ENCODE results near the gene RIMBP2. TPM values are rescaled to one million over a fixed set of nuclear protein-coding genes. Genes with fewer than 3 reads are reported as not detected.
A peak's percentile ranks its signal among the peaks of the same experiment; 100 is the strongest.

Gene RIMBP2
- polyA plus RNA-seq, 1 of the 3 experiments (the other 2 are of a cell fraction): 0.90 TPM

GRCh38 chr12:130460611-130461446 is 255.3 kb downstream of the RIMBP2 start:
- no peak overlapping the region for H3K9ac ChIP-seq
- no peaks in the 10 kb centered on the region for H3K36me3 ChIP-seq (replicated peaks in 1 of 2; ENCODE audit: control insufficient read depth in 1 of 2, insufficient read depth in 2 of 2, low read length in 1 of 2)
- H3K9me3 ChIP-seq: no peaks in the 10 kb centered on the region
- H3K4me3 ChIP-seq (ENCODE audit: low read depth in 2 of 2, low read length in 1 of 2): no peak overlapping the region
- H2AFZ ChIP-seq (ENCODE audit: low read depth): no peak overlapping the region
- no peaks in the 10 kb centered on the region for H3F3A ChIP-seq (replicated peaks; ENCODE audit: insufficient read depth)
- H3K4me1 ChIP-seq (ENCODE audit: control insufficient read depth in 1 of 2, insufficient read depth in 2 of 2, low read depth in 1 of 2, low read length in 1 of 2): peaks cover 0 to 38% of the 10 kb centered on the region in 2 experiments; a peak in 1 of 4 replicates
- 50% methylated on average over 16 of the region's 28 CpGs for WGBS (ENCODE audit: low lambda C conversion rate)
- H4K20me1 ChIP-seq (ENCODE audit: insufficient read depth): no peaks in the 10 kb centered on the region
- peak; percentile 53 for DNase-seq
- H3K9me2 ChIP-seq: no peaks in the 10 kb centered on the region
- H3K27me3 ChIP-seq (ENCODE audit: insufficient read depth): no peaks in the 10 kb centered on the region
- ChIA-PET POLR2A (no interaction called here), CTCF (interaction anchor here (0.6 to 4.3 kb wide), 9 partner anchors 15 to 286 kb away, joined by 3 to 27 read pairs (median 4); no protein-coding TSS in a partner anchor)
- no peaks in the 10 kb centered on the region for H3K79me2 ChIP-seq (ENCODE audit: insufficient read depth)
- H3K27ac ChIP-seq (ENCODE audit: low read depth in 2 of 2, low read length in 1 of 2): no peak overlapping the region; a peak in 1 of 4 replicates
- H3K4me2 ChIP-seq: no peak overlapping the region
- TF ChIP-seq ZBTB33 (IDR thresholded peaks at IDR 0.05; ENCODE audit: borderline replicate concordance, low read depth): no peak
- TF ChIP-seq NFIC (IDR thresholded peaks at IDR 0.05; ENCODE audit: borderline replicate concordance): no peak
- TF ChIP-seq YY1 (IDR thresholded peaks at IDR 0.05; ENCODE audit: low read depth): no peak
- peak; percentile 53 for TF ChIP-seq RAD21 (IDR thresholded peaks at IDR 0.05; ENCODE audit: low read length)
- TF ChIP-seq FOXM1 (IDR thresholded peaks at IDR 0.05; ENCODE audit: low read depth): no peak
- no peak for TF ChIP-seq RFX5 (IDR thresholded peaks at IDR 0.05; ENCODE audit: low read length)
- no peak for TF ChIP-seq FOSL2 (IDR thresholded peaks at IDR 0.05; ENCODE audit: borderline replicate concordance, low read depth)
- TF ChIP-seq TCF12 (IDR thresholded peaks at IDR 0.05): no peak
- TF ChIP-seq IRF3 (IDR thresholded peaks at IDR 0.05; ENCODE audit: low read depth, low read length): no peak
- TF ChIP-seq SMC3 (IDR thresholded peaks at IDR 0.05; ENCODE audit: low read depth, low read length): peak; percentile 16; the same call in 1 of the 2 replicates
- TF ChIP-seq JUND (IDR thresholded peaks at IDR 0.05): no peak
- no peak for TF ChIP-seq GATA2 (CRISPR knock-in tag; IDR thresholded peaks at IDR 0.05)
- no peak for TF ChIP-seq PBX3 (IDR thresholded peaks at IDR 0.05)
- TF ChIP-seq FOXJ3 (CRISPR knock-in tag; IDR thresholded peaks at IDR 0.05): no peak
- no peak for TF ChIP-seq POLR2AphosphoS5 (IDR thresholded peaks at IDR 0.05; ENCODE audit: low read depth, low read length)
- TF ChIP-seq CHD2 (IDR thresholded peaks at IDR 0.05; ENCODE audit: low read length, partially characterized antibody): no peak
- TF ChIP-seq RCOR1 (IDR thresholded peaks at IDR 0.05; ENCODE audit: low read length): no peak

All from SK-N-SH (cell line).